KMS-11 (cell line): Measurements from ENCODE around the gene SUMF2.
"Not testable (repeated sequence)": the region's sequence is repeated elsewhere in the genome, so short reads cannot be mapped to it uniquely, and the experiment has no call there.

Experiments used
- H2AFZ ChIP-seq: fragments of 200-600 bp; sonication (generic); 2 replicates; pipeline ENCODE4 v1.6.1; 2016; ENCODE audit warnings: antibody characterized with exemption, mixed run types, low read depth
- H3K27ac ChIP-seq: fragments of 200-600 bp; sonication (generic); 2 replicates; pipeline ENCODE4 v1.6.1; 2016; ENCODE audit warnings: mild to moderate bottlenecking, mixed run types
- H3K27me3 ChIP-seq: fragments of 200-600 bp; sonication (generic); 2 replicates; pipeline ENCODE4 v1.6.1; 2017; ENCODE audit warnings: mild to moderate bottlenecking, low read depth, mixed run types, moderate library complexity; ENCODE audit not compliant: insufficient read depth
- H3K36me3 ChIP-seq: fragments of 200-600 bp; sonication (generic); 2 replicates; pipeline ENCODE4 v1.6.1; 2017; ENCODE audit warnings: mild to moderate bottlenecking, mixed run types; ENCODE audit not compliant: insufficient read depth
- H3K4me1 ChIP-seq: fragments of 200-600 bp; sonication (generic); 2 replicates; pipeline ENCODE4 v1.6.1; 2016; ENCODE audit warnings: mild to moderate bottlenecking, low read depth, mixed run types; ENCODE audit not compliant: poor library complexity, severe bottlenecking
- H3K4me2 ChIP-seq: fragments of 200-600 bp; sonication (generic); 2 replicates; pipeline ENCODE4 v1.7.0; 2016; ENCODE audit warnings: mild to moderate bottlenecking, mixed run types
- H3K4me3 ChIP-seq: fragments of 200-600 bp; sonication (generic); IDR thresholded peaks from 2 replicates; pipeline ENCODE4 v1.6.1; 2017; ENCODE audit warnings: low read depth, low read length, mixed read lengths; ENCODE audit not compliant: insufficient read depth
- H3K79me2 ChIP-seq: fragments of 200-600 bp; sonication (generic); 2 replicates; pipeline ENCODE4 v1.6.1; 2016; ENCODE audit warnings: low read depth, mixed run types; ENCODE audit not compliant: insufficient read depth
- H3K9ac ChIP-seq: fragments of 200-600 bp; sonication (generic); 2 replicates; pipeline ENCODE4 v1.6.1; 2016; ENCODE audit warnings: mild to moderate bottlenecking, mixed run types
- H4K20me1 ChIP-seq: fragments of 200-600 bp; sonication (generic); 2 replicates; pipeline ENCODE4 v1.6.1; 2016; ENCODE audit warnings: mild to moderate bottlenecking, mixed run types; ENCODE audit not compliant: insufficient read depth
- CTCF ChIP-seq: fragments of 200-600 bp; sonication (generic); conservative IDR thresholded peaks from 2 replicates; pipeline ENCODE4 v1.6.1; 2017; ENCODE audit warnings: low read depth, mild to moderate bottlenecking, antibody characterized with exemption, low read length, moderate library complexity, mixed read lengths

Gene SUMF2

DNA sequence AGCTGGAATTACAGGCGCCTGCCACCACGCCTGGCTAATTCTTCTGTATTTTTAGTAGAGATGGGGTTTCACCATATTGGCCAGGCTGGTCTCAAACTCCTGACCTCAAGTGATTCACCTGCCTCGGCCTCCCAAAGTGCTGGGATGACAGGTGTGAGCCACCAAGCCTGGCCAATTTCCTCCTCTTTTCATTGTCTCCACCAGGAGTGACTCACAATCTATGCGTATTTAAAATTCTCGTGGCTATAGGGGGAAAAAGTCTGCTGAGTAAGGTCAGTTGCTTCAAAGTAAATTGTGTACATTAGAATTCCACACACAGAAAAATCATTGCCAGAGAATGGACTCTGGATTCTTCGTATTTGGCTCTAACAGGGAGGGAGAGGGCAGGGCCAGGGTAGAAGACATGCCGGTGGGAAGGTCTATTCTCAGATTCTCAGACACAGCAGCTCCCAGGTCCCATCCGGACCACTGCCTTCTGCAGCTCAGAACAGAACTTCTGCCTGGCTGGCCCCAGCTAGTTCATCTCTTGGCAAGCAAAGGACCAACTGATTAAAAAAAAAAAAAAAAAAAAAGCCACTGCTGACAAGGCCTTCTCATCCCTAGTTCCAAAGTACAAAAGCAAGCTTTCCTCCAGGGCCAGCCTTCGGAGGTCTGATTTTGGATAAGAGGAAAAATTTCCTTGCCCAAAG, 35.0 kb upstream of the SUMF2 start:
- Histone ChIP-seq H3K27me3 (no peaks in the 10 kb centered on the region), H3K79me2 (peaks cover 24% of the 10 kb centered on the region), H3K4me1 (peaks cover 10% of the 10 kb centered on the region), H3K9ac (no peak overlapping the region), H4K20me1 (no peaks in the 10 kb centered on the region), H3K36me3 (peaks cover 3% of the 10 kb centered on the region; the same call in 1 of the 2 replicates), H3K4me3 (no peak overlapping the region), H3K4me2 (no peak overlapping the region), H3K27ac (no peak overlapping the region), H2AFZ (no peak overlapping the region)
- TF ChIP-seq CTCF = no peak

DNA sequence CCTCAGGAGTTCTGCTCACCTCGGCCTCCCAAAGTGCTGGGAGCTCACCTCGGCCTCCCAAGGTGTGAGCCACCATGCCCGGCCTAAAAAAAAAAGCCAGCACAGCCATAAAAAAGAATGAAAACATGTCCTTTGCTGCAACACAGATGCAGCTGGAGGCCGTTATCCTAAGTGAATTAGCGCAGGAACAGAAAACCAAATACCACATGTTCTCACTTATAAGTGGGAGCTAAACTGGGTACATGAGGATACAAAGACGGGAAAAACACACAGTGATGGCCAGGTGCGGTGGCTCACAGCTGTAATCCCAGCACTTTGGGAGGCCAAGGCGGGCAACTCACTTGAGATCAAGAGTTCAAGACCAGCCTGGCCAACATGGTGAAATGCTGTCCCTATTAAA, 33.7 kb upstream of the SUMF2 start:
- Histone ChIP-seq H3K4me1 (peaks cover 18% of the 10 kb centered on the region), H3K36me3 (peaks cover 3% of the 10 kb centered on the region; the same call in 1 of the 2 replicates), H3K27ac (no peak overlapping the region), H3K79me2 (peaks cover 24% of the 10 kb centered on the region), H3K4me2 (no peak overlapping the region), H2AFZ (no peak overlapping the region), H3K27me3 (no peaks in the 10 kb centered on the region), H3K4me3 (no peak overlapping the region), H3K9ac (no peak overlapping the region), H4K20me1 (no peaks in the 10 kb centered on the region)
- TF ChIP-seq CTCF = no peak

GRCh38 chr7:56031556-56031955, 32.5 kb upstream of the SUMF2 start:
- peaks cover 24% of the 10 kb centered on the region for H3K79me2 ChIP-seq
- not testable (repeated sequence) for H3K4me2 ChIP-seq

DNA sequence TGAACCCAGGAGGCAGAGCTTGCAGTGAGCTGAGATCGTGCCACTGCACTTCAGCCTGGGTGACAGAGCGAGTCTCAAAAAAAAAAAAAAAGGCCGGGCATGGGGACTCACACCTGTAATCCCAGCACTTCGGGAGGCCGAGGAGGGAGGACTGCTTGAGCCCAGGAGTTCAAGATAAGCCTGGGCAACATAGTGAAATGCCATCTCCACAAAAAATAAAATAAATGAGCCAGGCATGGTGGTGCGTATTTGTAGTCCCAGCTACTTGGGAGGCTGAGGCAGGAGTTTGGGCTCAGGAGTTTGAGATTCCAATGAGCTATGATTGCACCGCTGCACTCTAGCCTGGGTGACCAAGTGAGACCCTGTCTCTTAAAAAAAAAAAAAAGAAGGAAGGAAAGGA, 31.5 kb upstream of the SUMF2 start:
- H3K36me3 ChIP-seq, H3K27me3 ChIP-seq, H2AFZ ChIP-seq, H4K20me1 ChIP-seq, H3K9ac ChIP-seq, H3K4me3 ChIP-seq, H3K27ac ChIP-seq: not testable (repeated sequence)
- H3K4me2 ChIP-seq = peak overlapping the region; percentile 44
- peaks cover 18% of the 10 kb centered on the region for H3K4me1 ChIP-seq
- H3K79me2 ChIP-seq = peaks cover 24% of the 10 kb centered on the region

More at GRCh38 chr7:56031556-56031955, 32.5 kb upstream of the SUMF2 start:
- not testable (repeated sequence) for H3K36me3 ChIP-seq, H3K27ac ChIP-seq, H3K9ac ChIP-seq, H4K20me1 ChIP-seq, H2AFZ ChIP-seq, H3K4me3 ChIP-seq, H3K27me3 ChIP-seq
- peaks cover 18% of the 10 kb centered on the region for H3K4me1 ChIP-seq

DNA sequence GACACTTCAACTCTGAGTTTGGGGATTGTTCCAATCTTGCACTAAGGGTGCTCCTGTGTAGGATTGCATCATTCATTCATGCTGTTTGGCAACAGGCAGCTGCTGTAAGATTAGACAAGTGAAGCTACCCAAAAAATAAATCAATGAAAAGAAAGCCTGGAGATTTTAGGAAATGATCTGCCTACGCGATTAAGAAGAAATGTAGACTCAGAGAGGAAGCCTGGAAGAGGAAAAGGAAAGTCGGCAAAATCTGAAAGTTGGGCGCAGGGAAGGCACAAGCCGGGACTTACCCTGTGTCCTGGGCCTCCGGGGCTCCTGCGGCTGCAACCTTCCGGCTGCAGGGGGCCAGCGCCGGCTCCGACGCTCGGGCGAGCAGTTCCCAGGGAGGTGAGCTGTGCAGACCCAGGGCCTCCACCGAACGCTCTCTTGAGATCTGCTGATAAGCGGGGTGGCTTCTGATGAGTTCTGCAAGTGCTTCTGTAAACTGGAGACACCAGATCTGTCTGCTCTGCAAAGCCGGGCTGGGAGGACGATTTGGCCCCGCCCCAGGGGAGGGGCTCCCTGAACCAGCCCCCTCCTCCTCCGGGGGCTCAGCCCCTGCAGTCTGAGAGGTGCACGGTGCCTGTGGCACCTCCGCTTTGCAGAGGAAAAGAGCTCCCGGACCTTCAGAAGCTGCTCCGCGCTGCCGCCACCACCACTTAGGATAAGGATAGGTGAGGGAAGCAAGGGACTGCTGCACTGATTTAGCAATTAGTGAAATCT, 30.2 kb upstream of the SUMF2 start:
- Histone ChIP-seq H3K27me3 (no peaks in the 10 kb centered on the region), H3K27ac (peak overlapping the region; percentile 70), H3K4me2 (peak overlapping the region; percentile 44), H3K4me3 (no peak overlapping the region), H3K4me1 (peaks cover 18% of the 10 kb centered on the region), H4K20me1 (no peaks in the 10 kb centered on the region), H2AFZ (peak overlapping the region; percentile 98), H3K36me3 (no peaks in the 10 kb centered on the region), H3K79me2 (peaks cover 23% of the 10 kb centered on the region), H3K9ac (peak overlapping the region; percentile 56)
- TF ChIP-seq CTCF = peak; percentile 34; the same call in 1 of the 2 replicates
